GM12878 (cell line): Measurements from ENCODE around the gene SUGCT. TPM values are rescaled to one million over a fixed set of nuclear protein-coding genes. Genes with fewer than 3 reads are reported as not detected.

Experiments used
- ATAC-seq: fragments of 200-7000 bp; cut with Tn5 transposase; 3 replicates; pipeline ENCODE4 v1.9.1; 2020; ENCODE audit warnings: mild to moderate bottlenecking, moderate library complexity
- BruUV-seq: library from RNA; stranded (reverse); fragments of 400-500 nt; replicated peaks from 2 replicates; lab custom pipeline; 2021; lab: Mats Ljungman, UMichigan
- CTCF ChIA-PET: fragments of 300-600 bp; sonication (Branson Sonifier 250); formaldehyde crosslinking; extraction: SDS; loops from one replicate; lab custom pipeline; 2021; ENCODE audit warnings: inconsistent platforms; lab: Yijun Ruan, JAX
- POLR2A ChIA-PET: fragments of 350-600 bp; formaldehyde crosslinking; extraction: SDS; loops from one replicate; lab custom pipeline; 2021; ENCODE audit warnings: inconsistent platforms; lab: Charles Lee
- RAD21 ChIA-PET: fragments of 300-600 bp; sonication (Branson Sonifier 250); formaldehyde crosslinking; loops from one replicate; lab custom pipeline; 2023; ENCODE audit warnings: antibody characterized with exemption; ENCODE audit not compliant: unreplicated experiment; lab: Charles Lee
- SMC1A ChIA-PET: fragments of 300-600 bp; sonication (Branson Sonifier 250); formaldehyde crosslinking; loops from one replicate; lab custom pipeline; 2023; ENCODE audit not compliant: unreplicated experiment, uncharacterized antibody; lab: Charles Lee
- DNase-seq: peaks from one replicate; pipeline ENCODE4 v3.0.0-alpha.2; 2011; ENCODE audit warnings: low read depth, low spot score
- FAIRE-seq: peaks from 3 replicates; lab custom pipeline; 2011; peaks lifted over from hg19 to GRCh38; lab: Jason Lieb, UNC
- H2AFZ ChIP-seq: 2 replicates; pipeline ENCODE4 v1.6.0; 2011; ENCODE audit warnings: low read depth, low read length, control low read depth; ENCODE audit not compliant: control insufficient read depth
- H3K27ac ChIP-seq: 2 replicates; pipeline ENCODE4 v1.5.1; 2011; ENCODE audit warnings: control low read depth; ENCODE audit not compliant: control insufficient read depth, insufficient read depth
- H3K27me3 ChIP-seq, 2 experiments: replicated peaks in 1 of 2; 2 replicates each; pipeline versions ENCODE4 v1.6.0 to v1.6.1; 2011; ENCODE audit warnings: low read length in 1 of 2; ENCODE audit not compliant: control insufficient read depth in 2 of 2, insufficient read depth in 2 of 2
- H3K36me3 ChIP-seq, 2 experiments: 2 replicates each; pipeline ENCODE4 v1.5.1; 2011; ENCODE audit warnings: low read length in 1 of 2; ENCODE audit not compliant: control insufficient read depth in 2 of 2, insufficient read depth in 2 of 2
- H3K4me1 ChIP-seq: 2 replicates; pipeline ENCODE4 v1.6.1; 2011; ENCODE audit warnings: mild to moderate bottlenecking, low read length, moderate library complexity, mixed read lengths; ENCODE audit not compliant: control insufficient read depth, insufficient read depth
- H3K4me2 ChIP-seq: 2 replicates; pipeline ENCODE4 v1.6.0; 2011; ENCODE audit warnings: control low read depth; ENCODE audit not compliant: control insufficient read depth, insufficient read depth
- H3K4me3 ChIP-seq: fragments of 200-600 bp; sonication (generic); 2 replicates; pipeline ENCODE4 v1.5.1; 2016
- H3K79me2 ChIP-seq: 2 replicates; pipeline ENCODE4 v1.6.0; 2011; ENCODE audit warnings: low read length; ENCODE audit not compliant: control insufficient read depth, insufficient read depth
- H3K9ac ChIP-seq: 2 replicates; pipeline ENCODE4 v1.8.0; 2011; ENCODE audit warnings: low read length, control low read depth, mixed read lengths; ENCODE audit not compliant: control insufficient read depth, insufficient read depth
- H3K9me3 ChIP-seq: replicated peaks from 3 replicates; pipeline ENCODE4 v1.5.1; 2011; ENCODE audit warnings: mild to moderate bottlenecking, low read length; ENCODE audit not compliant: control insufficient read depth, insufficient read depth
- H4K20me1 ChIP-seq: 2 replicates; pipeline ENCODE4 v1.6.0; 2011; ENCODE audit not compliant: control insufficient read depth, insufficient read depth
- BRCA1 ChIP-seq: IDR thresholded peaks from 2 replicates; pipeline ENCODE4 v1.6.1; 2011; ENCODE audit warnings: low read depth, low read length, improper control_type of control experiment
- CREM ChIP-seq: IDR thresholded peaks from 2 replicates; pipeline ENCODE4 v1.6.1; 2014; ENCODE audit warnings: antibody characterized with exemption, low read depth
- E2F4 ChIP-seq: IDR thresholded peaks from 2 replicates; pipeline ENCODE4 v1.6.1; 2012; ENCODE audit warnings: low read depth, low read length, improper control_type of control experiment
- JUND ChIP-seq: IDR thresholded peaks from 2 replicates; pipeline ENCODE4 v1.6.1; 2012; ENCODE audit warnings: low read depth, mild to moderate bottlenecking, low read length, improper control_type of control experiment, moderate library complexity
- MLLT1 ChIP-seq: fragments of 450-650 bp; IDR thresholded peaks from 2 replicates; pipeline ENCODE4 v1.6.1; 2016; ENCODE audit warnings: mild to moderate bottlenecking
- NFIC ChIP-seq: IDR thresholded peaks from 2 replicates; pipeline ENCODE4 v1.6.1; 2012; ENCODE audit warnings: low read depth, mild to moderate bottlenecking, inconsistent platforms, low read length, moderate library complexity
- NFXL1 ChIP-seq: fragments of 450-650 bp; IDR thresholded peaks from 2 replicates; pipeline ENCODE4 v1.6.1; 2017; ENCODE audit warnings: antibody characterized with exemption, mild to moderate bottlenecking, borderline replicate concordance
- NR2C1 ChIP-seq: fragments of 450-650 bp; IDR thresholded peaks from 2 replicates; pipeline ENCODE4 v1.6.1; 2017; ENCODE audit warnings: antibody characterized with exemption, mild to moderate bottlenecking, moderate library complexity
- NR2F1 ChIP-seq: fragments of 450-650 bp; conservative IDR thresholded peaks from 2 replicates; pipeline ENCODE4 v1.6.1; 2017; ENCODE audit warnings: mild to moderate bottlenecking
- SMAD1 ChIP-seq: fragments of 450-650 bp; IDR thresholded peaks from 2 replicates; pipeline ENCODE4 v1.6.1; 2018; ENCODE audit warnings: mild to moderate bottlenecking, low read depth; ENCODE audit not compliant: partially characterized antibody
- ZNF274 ChIP-seq: IDR thresholded peaks from one replicate; pipeline ENCODE4 v1.8.0; 2011; ENCODE audit not compliant: insufficient read length, insufficient read depth
- ZNF384 ChIP-seq: IDR thresholded peaks from 2 replicates; pipeline ENCODE4 v1.6.1; 2012; ENCODE audit warnings: low read depth, mild to moderate bottlenecking, low read length, improper control_type of control experiment, borderline replicate concordance
- ZNF687 ChIP-seq: fragments of 450-650 bp; IDR thresholded peaks from 2 replicates; pipeline ENCODE4 v1.6.1; 2017; ENCODE audit warnings: mild to moderate bottlenecking, moderate library complexity
- WGBS: methylation state at CpG from one replicate; pipeline ENCODE4 v1.1.6; 2016; ENCODE audit warnings: low lambda C conversion rate; ENCODE audit not compliant: insufficient replicate concordance, insufficient coverage; ENCODE audit errors: missing lambda C conversion rate; 5-methylcytosine and 5-hydroxymethylcytosine counted together
- in situ Hi-C: fragments of 300-500 bp; cut with MboI; formaldehyde crosslinking; loops from 9 replicates; pipeline ENCODE4 v1.14.3; 2018; ENCODE audit warnings: mixed read lengths
- intact Hi-C: fragments of 100-400 bp; cut with micrococcal nuclease; formaldehyde crosslinking; loops from one replicate; pipeline ENCODE4 v1.14.2; 2022; ENCODE audit not compliant: unreplicated experiment
- polyA plus RNA-seq, 11 experiments: library from polyadenylated mRNA; depleted of rRNA in 4 of 11; unstranded in 6 of 11; stranded (reverse) in 5 of 11; fragments of >200 nt; fragmentation: Nextera tagmentation in 4 of 11; fragmentation: Illumina TruSeq in 1 of 11; extraction: Ambion mirVana in 4 of 11; extraction: Trizol in 1 of 11; gene quantifications; 1 replicate in 1 of 11; 2 replicates in 10 of 11; pipeline versions ENCODE4 v1.2.1 to v1.2.3, GENCODE V29; 2011 to 2016; ENCODE audit warnings: inconsistent platforms in 2 of 11, missing spikeins in 2 of 11, low read depth in 1 of 11
- total RNA-seq, 4 experiments: library from RNA; depleted of rRNA in 3 of 4; stranded (reverse); fragments of >200 nt in 3 of 4; fragmentation: Illumina TruSeq in 1 of 4; extraction: Trizol in 1 of 4; gene quantifications; 2 replicates each; pipeline versions ENCODE4 v1.2.1 to v1.2.3, GENCODE V29; 2013 to 2021

The SUGCT gene
- total and polyA plus RNA-seq, 10 of the 15 experiments (the other 5 are each of a cell fraction or from before 2014, with no cell fraction given): 0.08 to 1.2 (median 0.67) TPM; not detected in 1

GRCh38 chr7:40656349-40656748 lies 521.5 kb downstream of the SUGCT start:
- BruUV-seq: no TSS peak

More at GRCh38 chr7:40656349-40656748, 521.5 kb downstream of the SUGCT start:
- H2AFZ ChIP-seq: no peak overlapping the region
- H3K9me3 ChIP-seq: no peaks in the 10 kb centered on the region
- H3K36me3 ChIP-seq: no peaks in the 10 kb centered on the region
- no peaks in the 10 kb centered on the region for H3K79me2 ChIP-seq
- ChIA-PET CTCF (no interaction called here), SMC1A (interaction anchor here (0.7 kb wide), 1 partner anchor 37 kb away, joined by 3 read pairs; no protein-coding TSS in a partner anchor), POLR2A (no interaction called here), RAD21 (no interaction called here)
- intact Hi-C loops: no loop called here
- no peak overlapping the region for H3K27ac ChIP-seq
- H3K27me3 ChIP-seq: no peaks in the 10 kb centered on the region
- ATAC-seq (no peak), DNase-seq (no peak), FAIRE-seq (no peak)
- H3K4me3 ChIP-seq: no peak overlapping the region
- WGBS: 48% methylated on average over 2 of the region's 2 CpGs
- TF ChIP-seq E2F4: no peak
- TF ChIP-seq ZNF274: no peak
- TF ChIP-seq ZNF384: no peak
- no peak for TF ChIP-seq ZNF687
- no peak for TF ChIP-seq NFIC
- TF ChIP-seq JUND: no peak
- TF ChIP-seq NR2C1: no peak
- no peak for TF ChIP-seq BRCA1
- no peak for TF ChIP-seq NR2F1
- no peak for TF ChIP-seq MLLT1
- TF ChIP-seq CREM: no peak
- TF ChIP-seq NFXL1: no peak
- no peak for TF ChIP-seq SMAD1
- in situ Hi-C loops: no loop called here
- no peak overlapping the region for H3K9ac ChIP-seq
- H3K4me2 ChIP-seq: no peak overlapping the region
- H3K4me1 ChIP-seq: no peaks in the 10 kb centered on the region
- no peaks in the 10 kb centered on the region for H4K20me1 ChIP-seq
